ENCODE measurements around the gene SPEN. TPM values are rescaled to one million over a fixed set of nuclear protein-coding genes. Genes with fewer than 3 reads are reported as not detected.
"Not testable (repeated sequence)": the region's sequence is repeated elsewhere in the genome, so short reads cannot be mapped to it uniquely, and the experiment has no call there.

SPEN gene
- total and polyA plus RNA-seq, 5 donors from 2014 or later: 7.4 to 92.4 (median 8.0) TPM

- Mint-ChIP-seq H3K4me1 (peaks cover 11 to 60% (median 29%) of the 10 kb centered on the region in 4 donors), H3K4me3 (peak overlapping the region in 1 of 4 donors; percentile 29), H3K9me3 (no peaks in the 10 kb centered on the region), H3K36me3 (peaks cover 16% of the 10 kb centered on the region), H3K27ac (peak overlapping the region in 1 of 3 donors; percentile 27), H3K27me3 (no peaks in the 10 kb centered on the region)
- H3K9me3 ChIP-seq (ENCODE audit: control insufficient read depth in 2 of 2, low read length in 2 of 2): no peaks in the 10 kb centered on the region
- H3K4me3 ChIP-seq (ENCODE audit: low read depth, low read length): no peak overlapping the region
- ATAC-seq (ENCODE audit: low read depth in 2 of 2): no peak
- H3K36me3 ChIP-seq (ENCODE audit: control insufficient read depth, insufficient read depth, low read length): peaks cover 7% of the 10 kb centered on the region
- no peak for DNase-seq
- no peak overlapping the region for H3K27ac ChIP-seq (ENCODE audit: insufficient read depth, low read length, poor library complexity, severe bottlenecking)
- no peaks in the 10 kb centered on the region for H3K27me3 ChIP-seq (ENCODE audit: control insufficient read depth, insufficient read depth, low read length)
- H3K4me1 ChIP-seq (ENCODE audit: control insufficient read depth, insufficient read depth, low read length, poor library complexity, severe bottlenecking): no peaks in the 10 kb centered on the region
Measured at GRCh38 chr1:15899266-15899665, 51.8 kb downstream of the SPEN start.

GRCh38 chr1:15900662-15901279 lies 53.3 kb downstream of the SPEN start:
- Mint-ChIP-seq H3K4me3 (no peak overlapping the region), H3K9me3 (no peaks in the 10 kb centered on the region), H3K36me3 (peaks cover 12% of the 10 kb centered on the region), H3K27ac (peak overlapping the region in 2 of 3 donors; percentile 29 to 44), H3K27me3 (no peaks in the 10 kb centered on the region), H3K4me1 (peaks cover 12 to 54% (median 26%) of the 10 kb centered on the region in 4 donors)
- H3K4me1 ChIP-seq (ENCODE audit: control insufficient read depth, insufficient read depth, low read length, poor library complexity, severe bottlenecking): no peaks in the 10 kb centered on the region
- no peaks in the 10 kb centered on the region for H3K9me3 ChIP-seq (ENCODE audit: control insufficient read depth in 2 of 2, low read length in 2 of 2)
- ATAC-seq (ENCODE audit: low read depth in 2 of 2) (no peak), DNase-seq (no peak)
- H3K27me3 ChIP-seq (ENCODE audit: control insufficient read depth, insufficient read depth, low read length): no peaks in the 10 kb centered on the region
- H3K36me3 ChIP-seq (ENCODE audit: control insufficient read depth, insufficient read depth, low read length): peaks cover 9% of the 10 kb centered on the region
- H3K4me3 ChIP-seq (ENCODE audit: low read depth, low read length): no peak overlapping the region
- no peak overlapping the region for H3K27ac ChIP-seq (ENCODE audit: insufficient read depth, low read length, poor library complexity, severe bottlenecking)

- DNase-seq: no peak
- no peaks in the 10 kb centered on the region for H3K4me1 ChIP-seq (ENCODE audit: control insufficient read depth, insufficient read depth, low read length, poor library complexity, severe bottlenecking)
- Mint-ChIP-seq H3K4me1 (peaks cover 10 to 47% (median 22%) of the 10 kb centered on the region in 4 donors), H3K36me3 (peaks cover 12% of the 10 kb centered on the region), H3K4me3 (no peak overlapping the region), H3K27me3 (no peaks in the 10 kb centered on the region), H3K27ac (peak overlapping the region in 1 of 3 donors; percentile 67), H3K9me3 (no peaks in the 10 kb centered on the region)
- H3K36me3 ChIP-seq (ENCODE audit: control insufficient read depth, insufficient read depth, low read length): peaks cover 9% of the 10 kb centered on the region
- no peaks in the 10 kb centered on the region for H3K27me3 ChIP-seq (ENCODE audit: control insufficient read depth, insufficient read depth, low read length)
- no peaks in the 10 kb centered on the region for H3K9me3 ChIP-seq (ENCODE audit: control insufficient read depth in 2 of 2, low read length in 2 of 2)
- no peak for ATAC-seq (ENCODE audit: low read depth in 2 of 2)
- no peak overlapping the region for H3K4me3 ChIP-seq (ENCODE audit: low read depth, low read length)
- no peak overlapping the region for H3K27ac ChIP-seq (ENCODE audit: insufficient read depth, low read length, poor library complexity, severe bottlenecking)
Measured at GRCh38 chr1:15902882-15903281, 55.4 kb downstream of the SPEN start.

GRCh38 chr1:15908597-15908996 lies 61.1 kb downstream of the SPEN start:
- H3K4me1 ChIP-seq (ENCODE audit: control insufficient read depth, insufficient read depth, low read length, poor library complexity, severe bottlenecking): no peaks in the 10 kb centered on the region

GRCh38 chr1:15911141-15911540 lies 63.6 kb downstream of the SPEN start:
- peaks cover 5 to 32% (median 19%) of the 10 kb centered on the region in 4 donors for H3K4me1 Mint-ChIP-seq
- H3K27ac Mint-ChIP-seq: no peak overlapping the region
- H3K36me3 ChIP-seq (ENCODE audit: control insufficient read depth, insufficient read depth, low read length): peaks cover 53% of the 10 kb centered on the region
- H3K27me3 Mint-ChIP-seq: no peaks in the 10 kb centered on the region
- ATAC-seq (ENCODE audit: low read depth in 2 of 2) (no peak), DNase-seq (no peak)
- no peak overlapping the region for H3K4me3 Mint-ChIP-seq
- H3K9me3 ChIP-seq (ENCODE audit: control insufficient read depth in 2 of 2, low read length in 2 of 2): no peaks in the 10 kb centered on the region
- peaks cover 8% of the 10 kb centered on the region for H3K4me1 ChIP-seq (ENCODE audit: control insufficient read depth, insufficient read depth, low read length, poor library complexity, severe bottlenecking)
- no peaks in the 10 kb centered on the region for H3K9me3 Mint-ChIP-seq
- no peak overlapping the region for H3K27ac ChIP-seq (ENCODE audit: insufficient read depth, low read length, poor library complexity, severe bottlenecking)
- no peaks in the 10 kb centered on the region for H3K27me3 ChIP-seq (ENCODE audit: control insufficient read depth, insufficient read depth, low read length)
- no peak overlapping the region for H3K4me3 ChIP-seq (ENCODE audit: low read depth, low read length)
- H3K36me3 Mint-ChIP-seq: peaks cover 26% of the 10 kb centered on the region

More at GRCh38 chr1:15908597-15908996, 61.1 kb downstream of the SPEN start:
- H3K9me3 Mint-ChIP-seq: no peaks in the 10 kb centered on the region
- DNase-seq (no peak), ATAC-seq (ENCODE audit: low read depth in 2 of 2) (no peak)
- Histone ChIP-seq H3K27ac (ENCODE audit: insufficient read depth, low read length, poor library complexity, severe bottlenecking) (no peak overlapping the region), H3K4me3 (ENCODE audit: low read depth, low read length) (no peak overlapping the region), H3K36me3 (ENCODE audit: control insufficient read depth, insufficient read depth, low read length) (peaks cover 41% of the 10 kb centered on the region), H3K27me3 (ENCODE audit: control insufficient read depth, insufficient read depth, low read length) (no peaks in the 10 kb centered on the region), H3K9me3 (ENCODE audit: control insufficient read depth in 2 of 2, low read length in 2 of 2) (no peaks in the 10 kb centered on the region)
- H3K4me3 Mint-ChIP-seq: no peak overlapping the region
- H3K4me1 Mint-ChIP-seq: peaks cover 6 to 18% (median 13%) of the 10 kb centered on the region in 4 donors
- no peak overlapping the region for H3K27ac Mint-ChIP-seq
- peaks cover 22% of the 10 kb centered on the region for H3K36me3 Mint-ChIP-seq
- H3K27me3 Mint-ChIP-seq: no peaks in the 10 kb centered on the region

GRCh38 chr1:15911927-15912326 lies 64.4 kb downstream of the SPEN start:
- H3K36me3 ChIP-seq (ENCODE audit: control insufficient read depth, insufficient read depth, low read length): peaks cover 60% of the 10 kb centered on the region
- Mint-ChIP-seq H3K4me1 (peaks cover 5 to 36% (median 24%) of the 10 kb centered on the region in 4 donors), H3K36me3 (peaks cover 33% of the 10 kb centered on the region)

GRCh38 chr1:15913607-15914006 lies 66.1 kb downstream of the SPEN start:
- H3K36me3 ChIP-seq (ENCODE audit: control insufficient read depth, insufficient read depth, low read length): peaks cover 67% of the 10 kb centered on the region
- H3K4me1 Mint-ChIP-seq: peaks cover 9 to 42% (median 28%) of the 10 kb centered on the region in 4 donors

More at GRCh38 chr1:15911927-15912326, 64.4 kb downstream of the SPEN start:
- Histone ChIP-seq H3K9me3 (ENCODE audit: control insufficient read depth in 2 of 2, low read length in 2 of 2) (no peaks in the 10 kb centered on the region), H3K4me3 (ENCODE audit: low read depth, low read length) (no peak overlapping the region), H3K27ac (ENCODE audit: insufficient read depth, low read length, poor library complexity, severe bottlenecking) (no peak overlapping the region), H3K4me1 (ENCODE audit: control insufficient read depth, insufficient read depth, low read length, poor library complexity, severe bottlenecking) (peaks cover 9% of the 10 kb centered on the region), H3K27me3 (ENCODE audit: control insufficient read depth, insufficient read depth, low read length) (no peaks in the 10 kb centered on the region)
- H3K27me3 Mint-ChIP-seq: no peaks in the 10 kb centered on the region
- no peak overlapping the region for H3K27ac Mint-ChIP-seq
- H3K9me3 Mint-ChIP-seq: no peaks in the 10 kb centered on the region
- H3K4me3 Mint-ChIP-seq: no peak overlapping the region
- ATAC-seq (ENCODE audit: low read depth in 2 of 2) (no peak), DNase-seq (no peak)

GRCh38 chr1:15915991-15916390 lies 68.5 kb downstream of the SPEN start:
- Histone ChIP-seq H3K36me3 (ENCODE audit: control insufficient read depth, insufficient read depth, low read length) (peaks cover 71% of the 10 kb centered on the region), H3K27me3 (ENCODE audit: control insufficient read depth, insufficient read depth, low read length) (no peaks in the 10 kb centered on the region), H3K9me3 (ENCODE audit: control insufficient read depth in 2 of 2, low read length in 2 of 2) (no peaks in the 10 kb centered on the region), H3K4me3 (ENCODE audit: low read depth, low read length) (peak overlapping the region; percentile 55), H3K27ac (ENCODE audit: insufficient read depth, low read length, poor library complexity, severe bottlenecking) (no peak overlapping the region), H3K4me1 (ENCODE audit: control insufficient read depth, insufficient read depth, low read length, poor library complexity, severe bottlenecking) (peaks cover 9% of the 10 kb centered on the region)
- Mint-ChIP-seq H3K27me3 (no peaks in the 10 kb centered on the region), H3K36me3 (peaks cover 41% of the 10 kb centered on the region), H3K27ac (peak overlapping the region; percentile 2 to 91 (median 40)), H3K4me1 (peaks cover 19 to 51% (median 35%) of the 10 kb centered on the region in 4 donors), H3K9me3 (no peaks in the 10 kb centered on the region), H3K4me3 (peak overlapping the region in 3 of 4 donors; percentile 3 to 76 (median 62))
- ATAC-seq (ENCODE audit: low read depth in 2 of 2): no peak
- DNase-seq: peak in 1 of 3 donors; percentile 56

More at GRCh38 chr1:15913607-15914006, 66.1 kb downstream of the SPEN start:
- Mint-ChIP-seq H3K27ac (peak overlapping the region in 1 of 3 donors; percentile 46), H3K36me3 (peaks cover 43% of the 10 kb centered on the region)
- not testable (repeated sequence) for H3K4me1 ChIP-seq (ENCODE audit: control insufficient read depth, insufficient read depth, low read length, poor library complexity, severe bottlenecking); H3K4me3 ChIP-seq (ENCODE audit: low read depth, low read length); DNase-seq; H3K4me3 Mint-ChIP-seq; H3K9me3 ChIP-seq (ENCODE audit: control insufficient read depth in 2 of 2, low read length in 2 of 2); H3K27me3 Mint-ChIP-seq; ATAC-seq (ENCODE audit: low read depth in 2 of 2); H3K27ac ChIP-seq (ENCODE audit: insufficient read depth, low read length, poor library complexity, severe bottlenecking); H3K9me3 Mint-ChIP-seq; H3K27me3 ChIP-seq (ENCODE audit: control insufficient read depth, insufficient read depth, low read length)
